GM18951 (cell line): ENCODE data around the gene BTBD16.

Experiments used
- POLR2A ChIP-seq: IDR thresholded peaks from 4 replicates; pipeline ENCODE4 v1.6.1; 2011; ENCODE audit warnings: mild to moderate bottlenecking; ENCODE audit not compliant: insufficient read length, insufficient read depth; ENCODE audit errors: extremely low read depth
- in situ Hi-C: fragments of 300-500 bp; cut with MboI; formaldehyde crosslinking; loops from one replicate; pipeline ENCODE4 v1.12.0; 2022; ENCODE audit warnings: low sequenced_read_pairs, mixed read lengths, inconsistent platforms; ENCODE audit not compliant: unreplicated experiment

BTBD16 gene

DNA sequence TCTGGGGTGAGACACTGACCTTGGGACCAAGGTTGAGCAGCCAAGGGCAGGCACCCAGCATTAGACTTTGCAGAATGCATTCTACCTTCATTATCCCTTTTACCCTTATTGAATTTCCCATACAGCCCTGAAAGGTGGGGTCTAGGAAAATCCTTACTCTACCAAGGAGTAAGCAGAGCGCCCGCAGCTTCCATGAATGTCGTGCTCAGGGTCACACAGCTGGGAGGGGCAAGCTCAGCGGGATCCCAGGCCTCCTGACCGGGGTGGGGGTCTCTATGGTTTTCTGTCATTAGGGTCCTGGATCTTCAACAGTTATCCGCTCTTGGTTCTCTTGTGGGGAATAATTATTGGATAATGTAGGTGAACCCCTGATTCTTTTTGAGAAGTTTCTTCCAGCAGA is 30.7 kb upstream of the BTBD16 start:
- TF ChIP-seq POLR2A, result no peak
- in situ Hi-C loops, result no loop called here

DNA sequence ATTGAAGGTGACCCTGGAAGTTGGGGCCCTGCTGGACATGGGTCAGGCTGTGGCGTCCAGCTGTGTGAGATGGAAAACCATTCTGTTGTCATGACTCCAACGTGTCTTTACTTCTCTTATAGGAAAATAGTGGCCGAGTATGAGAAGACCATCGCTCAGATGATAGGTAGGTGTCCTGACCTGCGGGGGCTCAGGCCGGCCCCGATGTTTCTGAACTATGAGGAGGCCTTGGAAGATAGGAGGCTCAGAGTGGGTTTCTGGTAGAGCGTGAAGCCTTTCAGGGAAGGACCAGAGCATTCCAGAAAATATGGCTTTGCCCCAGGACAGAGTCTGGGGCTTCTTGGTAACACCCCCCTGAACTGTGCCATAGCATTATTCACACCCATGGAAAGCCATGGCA is 29.3 kb upstream of the BTBD16 start:
- in situ Hi-C loops, result no loop called here
- no peak for TF ChIP-seq POLR2A

DNA sequence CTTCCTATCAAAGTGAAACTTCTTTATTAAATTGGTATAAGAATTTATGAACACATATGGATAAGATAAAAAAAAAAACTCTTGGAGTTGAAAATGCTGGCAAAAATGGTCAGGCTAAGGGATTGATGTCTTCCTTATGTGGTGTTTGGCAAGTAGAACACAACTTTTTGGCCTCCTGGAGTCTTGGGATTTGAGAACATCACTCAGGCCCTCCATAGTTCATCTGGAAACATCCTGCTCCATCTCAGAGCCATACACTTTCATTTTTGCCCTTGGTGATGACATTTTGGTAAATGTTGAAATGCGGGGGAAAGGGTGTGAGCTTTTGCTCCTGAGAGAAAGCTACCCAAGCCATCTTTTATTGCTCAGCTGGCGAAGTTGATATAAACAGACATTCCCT is 27.5 kb upstream of the BTBD16 start:
- in situ Hi-C loops, result no loop called here
- TF ChIP-seq POLR2A, result no peak

DNA sequence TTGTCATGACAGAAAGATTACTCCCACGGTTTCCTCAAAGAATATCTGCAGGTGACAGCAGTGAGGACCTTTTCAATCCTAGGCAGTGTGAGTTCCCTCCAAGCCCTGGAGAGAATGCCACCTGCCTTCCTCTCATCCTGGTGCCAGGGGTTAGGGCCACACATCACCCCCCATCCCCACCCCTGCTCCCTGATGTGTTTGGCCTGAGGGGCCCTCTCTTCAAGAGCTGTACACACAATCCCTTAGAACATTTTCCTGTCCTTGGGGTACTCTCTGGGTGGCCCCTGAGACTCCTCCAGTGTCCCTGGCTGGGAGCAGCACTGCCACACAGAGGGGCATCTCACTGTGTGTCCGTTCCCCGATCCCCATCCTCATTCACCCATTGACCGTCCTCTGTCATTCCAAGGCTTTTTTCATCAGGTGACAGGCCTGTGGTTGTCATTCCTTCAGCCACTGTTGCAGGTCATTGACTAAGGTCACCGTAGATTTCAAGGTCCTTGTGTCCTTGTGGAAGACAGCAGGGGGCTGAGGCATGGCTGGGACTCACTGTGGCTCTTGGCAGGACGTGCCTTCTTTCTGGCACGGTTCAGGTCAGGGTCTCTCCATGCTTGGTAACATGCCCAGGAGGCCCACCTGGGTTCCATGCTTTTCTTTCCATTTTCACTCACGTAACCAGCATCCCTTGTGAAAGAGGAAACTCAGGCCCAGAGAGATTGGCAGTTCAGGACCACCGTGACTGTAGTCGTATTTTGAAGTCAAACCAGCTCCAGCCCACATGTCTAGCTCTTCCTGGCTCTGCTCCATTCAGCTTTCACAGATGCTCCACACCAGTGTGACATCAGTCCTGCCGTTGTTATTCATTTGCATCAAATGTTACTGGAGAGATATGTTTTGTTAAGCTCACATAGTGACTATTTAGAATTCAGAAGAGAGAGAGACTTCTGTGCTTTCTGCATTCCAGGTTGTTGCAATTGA is 26.8 kb upstream of the BTBD16 start:
- TF ChIP-seq POLR2A, result no peak
- in situ Hi-C loops, result no loop called here

DNA sequence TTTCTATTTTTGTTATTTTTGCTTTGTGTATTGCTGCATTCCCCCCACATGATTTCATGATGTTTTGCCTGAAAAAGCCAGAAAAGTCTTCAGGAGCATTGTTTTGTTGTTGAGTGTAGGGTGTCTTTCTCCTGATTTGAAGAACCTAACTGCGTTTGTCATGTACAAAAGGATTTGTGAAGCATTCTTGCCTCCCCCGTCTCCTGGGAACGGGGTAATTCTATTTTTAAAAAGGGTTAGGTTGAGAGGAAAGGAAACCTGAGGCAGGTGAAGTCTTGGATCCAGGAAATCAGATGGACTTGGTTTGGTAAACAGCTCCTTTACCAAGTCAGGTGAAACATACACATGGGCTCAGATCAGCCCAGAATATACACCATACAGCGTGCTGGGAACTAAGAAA is 26.0 kb upstream of the BTBD16 start:
- no peak for TF ChIP-seq POLR2A
- in situ Hi-C loops, result no loop called here

DNA sequence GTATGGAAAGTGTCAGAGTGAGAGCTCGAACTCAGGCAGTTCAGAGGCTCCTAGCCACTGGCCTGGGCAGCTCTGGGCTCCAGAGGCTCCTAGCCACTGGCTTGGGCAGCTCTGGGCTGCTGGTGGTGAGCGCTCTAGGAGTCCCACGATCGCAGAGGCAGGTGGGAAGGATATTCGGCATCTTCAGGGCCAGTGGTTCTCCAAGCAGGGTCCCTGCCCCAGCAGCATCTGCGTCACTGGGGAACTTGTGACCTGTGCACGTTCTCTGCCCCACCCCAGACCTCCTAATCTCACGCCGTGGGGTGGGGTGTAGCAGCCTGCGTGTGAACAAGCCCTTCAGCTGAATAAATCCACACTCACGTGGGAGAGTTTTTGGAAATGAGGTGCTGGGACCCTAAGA is 25.2 kb upstream of the BTBD16 start:
- TF ChIP-seq POLR2A, result no peak
- in situ Hi-C loops, result no loop called here

DNA sequence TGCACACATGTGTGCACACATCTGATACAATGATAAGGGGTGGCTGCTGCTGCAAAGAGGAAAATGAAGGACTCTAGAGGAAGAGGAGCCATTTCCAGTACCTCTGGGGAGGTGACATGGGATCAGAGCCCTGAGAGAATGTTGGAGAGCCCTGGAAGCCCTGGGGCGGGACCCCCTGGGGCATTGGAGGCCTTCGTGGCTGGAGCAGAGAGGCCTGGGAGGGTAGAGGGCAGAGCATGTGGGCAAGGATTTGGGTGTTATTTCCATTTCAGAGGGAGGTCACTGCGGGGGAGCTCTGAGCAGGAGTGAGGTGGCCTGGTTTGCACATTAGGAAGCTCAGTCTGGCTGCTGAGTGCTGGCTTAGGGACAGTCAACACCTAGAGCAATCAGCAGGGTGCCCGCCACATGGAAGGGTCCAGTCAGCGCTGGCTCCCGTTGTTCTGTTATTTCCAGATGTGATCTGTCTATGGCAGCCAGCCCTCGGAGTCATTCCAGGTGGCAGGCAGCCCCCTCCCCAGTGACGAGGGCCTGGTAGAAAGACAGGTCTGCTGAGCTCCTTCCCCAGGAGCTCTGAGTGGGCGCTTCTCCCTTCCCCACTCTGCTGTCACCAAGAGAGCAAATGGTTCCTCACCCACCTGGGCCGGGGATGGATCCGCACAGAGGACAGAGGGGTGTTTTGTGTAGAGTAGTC is 24.1 kb upstream of the BTBD16 start:
- in situ Hi-C loops, result no loop called here
- no peak for TF ChIP-seq POLR2A

DNA sequence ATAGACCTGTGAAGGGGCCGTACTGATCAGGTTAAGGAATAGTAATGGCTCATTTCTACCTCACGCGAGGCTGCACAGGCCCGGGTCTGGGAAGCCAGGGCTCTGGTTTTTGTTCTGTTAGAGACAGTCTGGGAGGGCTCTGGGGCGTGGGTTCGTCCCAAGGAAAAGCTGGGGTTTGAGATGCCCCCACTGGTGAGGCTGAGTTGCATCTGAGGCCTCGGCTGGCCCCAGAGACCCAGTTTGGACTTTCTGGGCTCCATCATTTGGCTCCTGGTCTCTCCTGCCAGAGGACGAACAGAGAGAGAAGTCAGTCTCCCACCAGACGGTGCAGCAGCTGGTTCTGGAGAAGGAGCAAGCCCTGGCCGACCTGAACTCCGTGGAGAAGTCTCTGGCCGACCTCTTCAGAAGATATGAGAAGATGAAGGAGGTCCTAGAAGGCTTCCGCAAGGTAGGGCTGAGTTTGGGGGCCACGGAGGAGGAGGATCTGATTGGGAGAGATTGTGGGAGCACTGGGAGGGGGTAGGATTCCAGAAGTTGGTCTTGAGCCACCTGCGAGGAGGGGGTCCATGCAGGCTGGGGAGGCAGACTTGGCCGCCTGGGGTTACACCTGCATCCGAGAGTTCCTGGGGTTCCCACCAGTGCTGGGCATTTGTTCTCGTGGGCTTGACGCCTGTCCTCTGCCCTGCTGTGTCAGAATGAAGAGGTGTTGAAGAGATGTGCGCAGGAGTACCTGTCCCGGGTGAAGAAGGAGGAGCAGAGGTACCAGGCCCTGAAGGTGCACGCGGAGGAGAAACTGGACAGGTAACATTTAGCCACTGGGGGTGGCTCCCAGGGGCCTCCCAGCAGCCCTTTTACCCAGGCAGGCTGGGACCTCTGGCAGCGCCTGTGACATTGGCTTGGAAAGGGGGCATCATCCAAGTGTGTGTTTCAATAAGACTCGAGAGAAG is 22.5 kb upstream of the BTBD16 start:
- in situ Hi-C loops, result no loop called here
- TF ChIP-seq POLR2A, result no peak

DNA sequence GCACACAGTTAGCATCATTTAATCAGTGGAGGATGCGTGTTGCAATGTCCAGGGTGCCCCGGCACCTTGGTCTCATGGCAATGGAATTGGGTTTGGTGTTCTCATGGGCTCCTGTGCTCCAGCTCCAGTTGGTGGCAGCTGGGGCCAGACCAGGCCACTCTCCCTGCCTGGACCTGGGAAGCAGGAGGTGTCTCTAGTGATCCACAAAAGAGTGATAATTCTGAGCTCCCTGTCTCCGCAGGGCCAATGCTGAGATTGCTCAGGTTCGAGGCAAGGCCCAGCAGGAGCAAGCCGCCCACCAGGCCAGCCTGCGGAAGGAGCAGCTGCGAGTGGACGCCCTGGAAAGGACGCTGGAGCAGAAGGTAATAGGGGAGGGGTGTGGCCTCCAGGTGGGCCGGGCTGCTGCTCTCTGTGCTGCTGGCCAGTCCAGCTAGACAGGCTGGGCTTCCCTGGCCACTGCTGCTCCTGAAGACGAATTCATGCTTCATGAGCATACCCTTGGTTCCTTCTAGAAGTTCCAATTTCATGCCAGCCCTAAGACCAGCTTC is 21.7 kb upstream of the BTBD16 start:
- in situ Hi-C loops, result no loop called here
- TF ChIP-seq POLR2A, result no peak

DNA sequence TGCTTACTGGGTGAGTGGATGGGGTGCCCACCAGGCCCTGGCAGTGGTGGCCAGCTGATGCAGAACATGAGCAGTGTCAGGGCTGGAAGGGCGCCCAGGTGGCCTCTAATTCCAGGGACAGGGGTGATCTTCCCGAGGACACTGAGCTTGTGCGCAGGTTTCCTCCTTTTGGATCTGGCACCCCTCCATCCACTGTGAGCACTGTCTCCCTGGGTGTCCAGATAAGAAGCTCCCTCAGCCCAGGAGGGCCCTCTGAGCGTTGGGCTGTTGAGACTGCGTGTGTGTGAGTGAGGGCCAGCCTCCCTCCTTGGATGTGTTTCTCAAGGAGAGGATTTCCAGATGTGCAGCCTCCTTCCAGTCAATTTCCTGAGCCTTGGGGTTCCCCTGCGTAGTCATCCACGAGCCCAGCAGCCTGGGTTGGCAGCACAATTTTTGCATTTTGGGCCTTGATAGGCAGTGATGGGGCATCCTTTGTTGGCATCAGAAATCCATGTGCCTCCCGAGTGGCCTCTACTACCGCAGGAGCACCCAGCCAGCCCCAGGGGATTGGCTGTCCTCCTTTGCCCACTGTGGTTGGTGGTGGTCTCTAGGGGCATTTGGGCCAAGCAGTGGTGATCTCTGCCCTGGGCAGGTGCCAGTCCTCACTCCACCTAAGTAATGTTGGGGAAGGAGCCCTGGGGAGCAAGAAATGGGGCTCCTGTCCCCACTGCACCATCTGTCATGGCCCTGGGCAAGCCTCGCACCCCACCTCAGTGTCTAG is 20.9 kb upstream of the BTBD16 start:
- in situ Hi-C loops, result no loop called here
- TF ChIP-seq POLR2A, result no peak

DNA sequence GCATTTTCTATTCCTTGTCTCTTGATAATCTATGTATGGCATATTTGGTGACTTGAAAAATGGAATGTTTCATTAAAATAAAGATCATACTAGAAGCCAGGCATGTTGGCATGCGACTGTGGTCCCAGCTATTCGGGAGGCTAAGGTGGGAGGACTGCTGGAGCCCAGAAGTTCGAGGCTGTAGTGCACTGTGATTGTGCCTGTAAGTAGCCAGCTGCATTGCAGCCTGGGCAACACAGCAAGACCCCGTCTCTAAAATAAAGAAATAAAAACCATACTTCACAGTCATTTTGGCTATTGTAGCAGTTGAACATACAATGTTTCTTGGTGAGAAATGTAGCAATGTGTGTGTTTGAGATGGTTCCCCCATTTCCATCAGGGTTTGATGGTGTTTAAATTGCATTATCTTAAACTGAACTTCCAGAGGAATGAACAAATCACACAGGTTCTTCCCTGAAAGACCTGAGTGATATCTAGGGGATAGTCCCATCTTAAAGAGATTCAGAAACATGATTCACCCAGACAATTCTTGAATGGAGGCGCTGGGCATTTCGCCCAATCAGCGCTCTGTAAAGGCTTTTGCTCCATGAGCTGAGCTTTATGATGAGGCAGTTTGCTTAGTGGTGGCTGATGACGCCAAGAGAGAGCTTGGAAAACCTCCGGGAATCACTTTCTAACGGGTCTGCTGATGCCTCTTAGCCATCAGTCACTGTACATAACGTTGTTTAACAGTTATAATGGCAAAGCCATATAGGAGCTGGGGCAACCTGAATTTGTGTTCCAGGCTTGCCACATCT is 19.4 kb upstream of the BTBD16 start:
- no peak for TF ChIP-seq POLR2A

DNA sequence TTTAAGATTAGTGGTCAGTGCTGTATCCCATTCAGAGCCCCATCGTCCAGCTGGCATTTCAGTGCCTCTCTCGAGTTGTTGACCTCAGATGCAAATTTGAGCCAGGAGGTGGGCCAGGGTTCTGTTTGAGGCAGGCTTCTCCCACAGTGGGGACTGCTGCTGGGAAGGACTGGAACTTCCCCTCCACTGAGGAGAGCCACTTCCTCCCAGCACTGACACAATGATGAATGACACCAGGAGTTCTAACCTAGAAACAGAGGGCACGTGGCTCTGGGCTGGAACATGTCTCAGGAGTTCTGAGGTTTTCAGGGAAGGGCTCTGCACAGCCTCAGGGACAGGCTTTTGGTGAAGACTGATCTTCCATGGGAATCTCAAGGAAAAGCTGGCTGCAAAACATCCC is 18.3 kb upstream of the BTBD16 start:
- no peak for TF ChIP-seq POLR2A
- in situ Hi-C loops, result no loop called here

More for the DNA sequence above, 19.4 kb upstream of the BTBD16 start:
- in situ Hi-C loops, result no loop called here

DNA sequence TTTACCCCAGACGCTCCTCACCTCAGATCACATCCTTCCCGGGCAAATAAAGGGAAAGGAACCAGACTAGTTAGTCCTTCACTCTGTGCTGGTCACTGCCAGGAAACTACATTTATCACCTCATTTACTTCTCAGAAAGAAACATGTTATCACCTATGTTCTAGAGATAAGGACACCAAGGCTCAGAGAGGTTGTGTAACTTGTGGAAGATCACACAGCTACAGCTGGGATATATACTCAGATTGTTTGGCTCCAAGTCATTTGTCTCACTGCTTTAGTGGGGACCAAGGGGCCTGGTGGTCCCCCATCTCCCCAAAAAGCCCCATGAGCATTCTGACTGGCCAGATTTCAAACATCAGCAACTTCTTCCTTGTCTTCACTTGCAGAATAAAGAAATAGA is 17.5 kb upstream of the BTBD16 start:
- in situ Hi-C loops, result no loop called here
- TF ChIP-seq POLR2A, result no peak
